H54 (cell line): ENCODE results near the gene TPCN1.

Source experiments
- DNase-seq: peaks from one replicate; pipeline ENCODE4 v3.0.0; 2011; ENCODE audit warnings: low spot score, mixed read lengths; ENCODE audit not compliant: insufficient read length
- FAIRE-seq: peaks from 3 replicates; lab custom pipeline; 2011; peaks lifted over from hg19 to GRCh38; lab: Jason Lieb, UNC
- POLR2A ChIP-seq: IDR thresholded peaks from 2 replicates; pipeline ENCODE4 v1.6.1; 2011; ENCODE audit warnings: low read depth, mild to moderate bottlenecking, low read length

TPCN1 gene

GRCh38 chr12:113292091-113292490, 70.8 kb downstream of the TPCN1 start:
- FAIRE-seq (no peak), DNase-seq (no peak)
- TF ChIP-seq POLR2A: no peak

- FAIRE-seq (no peak), DNase-seq (no peak)
- no peak for TF ChIP-seq POLR2A
These were observed 71.3 kb downstream of the TPCN1 start for GRCh38 chr12:113292547-113292946.

GRCh38 chr12:113293100-113293499, 71.8 kb downstream of the TPCN1 start:
- no peak for DNase-seq
- TF ChIP-seq POLR2A: no peak
- no peak for FAIRE-seq

GRCh38 chr12:113295886-113296556, 74.8 kb downstream of the TPCN1 start:
- TF ChIP-seq POLR2A: no peak
- DNase-seq: no peak
- no peak for FAIRE-seq

GRCh38 chr12:113296557-113297213, 75.4 kb downstream of the TPCN1 start:
- TF ChIP-seq POLR2A: no peak
- FAIRE-seq (no peak), DNase-seq (no peak)

- no peak for TF ChIP-seq POLR2A
- no peak for FAIRE-seq
- no peak for DNase-seq
These were observed 75.9 kb downstream of the TPCN1 start for GRCh38 chr12:113297214-113297587.

- no peak for TF ChIP-seq POLR2A
- DNase-seq: no peak
- no peak for FAIRE-seq
These were observed 76.6 kb downstream of the TPCN1 start for GRCh38 chr12:113297621-113298471.

GRCh38 chr12:113298472-113298817, 77.2 kb downstream of the TPCN1 start:
- no peak for TF ChIP-seq POLR2A
- DNase-seq (no peak), FAIRE-seq (no peak)

- FAIRE-seq (no peak), DNase-seq (no peak)
- TF ChIP-seq POLR2A: no peak
These were observed 77.7 kb downstream of the TPCN1 start for GRCh38 chr12:113298861-113299545.

GRCh38 chr12:113299619-113300237, 78.5 kb downstream of the TPCN1 start:
- DNase-seq (peak; percentile 96), FAIRE-seq (peak; percentile 30)
- 0 out of 2 replicates have a peak, but pooled peaks have one; percentile 5 for TF ChIP-seq POLR2A

GRCh38 chr12:113301811-113302210, 80.5 kb downstream of the TPCN1 start:
- FAIRE-seq (no peak), DNase-seq (no peak)
- no peak for TF ChIP-seq POLR2A

GRCh38 chr12:113302466-113302865, 81.2 kb downstream of the TPCN1 start:
- no peak for DNase-seq
- FAIRE-seq: no peak
- TF ChIP-seq POLR2A: no peak
